ENCODE data around the gene CALML4. TPM values are rescaled to one million over a fixed set of nuclear protein-coding genes. Genes with fewer than 3 reads are reported as not detected.
A peak's percentile ranks its signal among the peaks of the same experiment; 100 is the strongest.

CALML4 gene
- total RNA-seq, 4 donors from 2014 or later, result 0.88 to 13.8 (median 8.3) TPM

- no peaks in the 10 kb centered on the region for H3K36me3 ChIP-seq
- H3K27me3 ChIP-seq, result no peaks in the 10 kb centered on the region
- peaks cover 0 to 10% of the 10 kb centered on the region in 2 donors for H3K4me1 ChIP-seq
- no peak overlapping the region for H3K4me3 ChIP-seq
- intact Hi-C loops (cut with DNase I; ENCODE audit: low total_unique reads), result no loop called here
- no peaks in the 10 kb centered on the region for H3K9me3 ChIP-seq
- no peak overlapping the region for H3K27ac ChIP-seq
- no peak for TF ChIP-seq POLR2A (IDR thresholded peaks at IDR 0.05)
- TF ChIP-seq, protein P1, sequence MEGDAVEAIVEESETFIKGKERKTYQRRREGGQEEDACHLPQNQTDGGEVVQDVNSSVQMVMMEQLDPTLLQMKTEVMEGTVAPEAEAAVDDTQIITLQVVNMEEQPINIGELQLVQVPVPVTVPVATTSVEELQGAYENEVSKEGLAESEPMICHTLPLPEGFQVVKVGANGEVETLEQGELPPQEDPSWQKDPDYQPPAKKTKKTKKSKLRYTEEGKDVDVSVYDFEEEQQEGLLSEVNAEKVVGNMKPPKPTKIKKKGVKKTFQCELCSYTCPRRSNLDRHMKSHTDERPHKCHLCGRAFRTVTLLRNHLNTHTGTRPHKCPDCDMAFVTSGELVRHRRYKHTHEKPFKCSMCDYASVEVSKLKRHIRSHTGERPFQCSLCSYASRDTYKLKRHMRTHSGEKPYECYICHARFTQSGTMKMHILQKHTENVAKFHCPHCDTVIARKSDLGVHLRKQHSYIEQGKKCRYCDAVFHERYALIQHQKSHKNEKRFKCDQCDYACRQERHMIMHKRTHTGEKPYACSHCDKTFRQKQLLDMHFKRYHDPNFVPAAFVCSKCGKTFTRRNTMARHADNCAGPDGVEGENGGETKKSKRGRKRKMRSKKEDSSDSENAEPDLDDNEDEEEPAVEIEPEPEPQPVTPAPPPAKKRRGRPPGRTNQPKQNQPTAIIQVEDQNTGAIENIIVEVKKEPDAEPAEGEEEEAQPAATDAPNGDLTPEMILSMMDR (IDR thresholded peaks at IDR 0.05), result no peak
- no peak for DNase-seq
Measured at GRCh38 chr15:68206711-68207151, 1.6 kb upstream of the CALML4 start.

DNA sequence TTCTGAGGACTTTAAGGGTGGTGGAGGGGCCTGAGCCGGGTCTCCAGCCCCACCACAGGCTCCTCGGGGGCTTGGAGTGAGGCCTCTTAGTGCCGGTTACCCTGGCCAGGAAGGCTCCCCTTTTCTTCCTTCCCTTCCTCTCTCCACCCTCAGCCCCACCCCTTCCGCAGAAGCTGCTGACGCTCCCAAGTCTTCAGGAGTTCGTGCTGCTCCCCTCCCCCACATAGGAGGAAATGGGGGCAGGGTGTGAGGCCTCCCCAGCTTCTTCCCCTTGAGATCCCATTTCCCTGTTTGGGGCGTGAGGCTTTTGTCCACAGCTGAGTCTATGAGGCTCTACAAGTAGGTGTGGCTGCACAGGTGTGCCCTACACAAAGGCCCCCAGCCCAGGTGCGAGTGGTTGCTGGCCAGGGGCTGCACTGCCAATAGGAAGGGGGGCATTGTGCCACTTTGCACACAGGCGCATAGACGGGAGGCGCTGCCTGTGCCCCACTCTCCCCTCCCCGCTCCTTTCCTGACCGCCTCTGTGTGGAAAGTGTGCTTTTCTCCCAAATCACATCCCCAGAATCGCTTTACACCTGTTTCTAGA, 915 bp upstream of the CALML4 start:
- no peaks in the 10 kb centered on the region for H3K9me3 ChIP-seq
- no peak for DNase-seq
- TF ChIP-seq, protein P1 (IDR thresholded peaks at IDR 0.05), result no peak
- no peak for TF ChIP-seq POLR2A (IDR thresholded peaks at IDR 0.05)
- intact Hi-C loops (cut with DNase I; ENCODE audit: low total_unique reads), result no loop called here
- no peaks in the 10 kb centered on the region for H3K36me3 ChIP-seq
- H3K4me1 ChIP-seq, result peaks cover 0 to 10% of the 10 kb centered on the region in 2 donors
- peak overlapping the region in 1 of 2 donors; percentile 53 for H3K27ac ChIP-seq
- H3K4me3 ChIP-seq, result no peak overlapping the region
- H3K27me3 ChIP-seq, result no peaks in the 10 kb centered on the region

DNA sequence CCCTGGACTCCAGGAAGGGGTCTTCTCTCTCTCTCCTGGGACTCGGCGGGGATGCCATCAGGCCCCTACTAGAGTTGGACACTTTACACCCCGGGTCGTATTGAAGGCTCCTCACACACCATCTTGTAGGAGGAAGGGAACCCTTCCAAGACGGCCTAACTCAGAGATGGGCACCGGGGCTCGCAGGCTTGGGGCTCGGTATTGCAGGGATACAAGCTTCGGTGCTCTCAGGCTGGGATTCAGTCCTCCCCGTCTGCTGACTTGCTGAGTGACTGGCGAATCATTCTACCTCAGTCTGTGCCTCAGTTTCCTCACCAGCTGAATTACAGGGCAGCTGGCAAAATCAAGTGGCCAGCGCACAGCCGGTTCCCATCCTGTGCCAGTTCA, 419 bp upstream of the CALML4 start:
- H3K4me3 ChIP-seq, result no peak overlapping the region

GRCh38 chr15:68204361-68204760, 771 bp downstream of the CALML4 start:
- Histone ChIP-seq H3K4me3 (no peak overlapping the region), H3K36me3 (no peaks in the 10 kb centered on the region), H3K4me1 (peaks cover 0 to 10% of the 10 kb centered on the region in 2 donors), H3K9me3 (no peaks in the 10 kb centered on the region), H3K27ac (no peak overlapping the region), H3K27me3 (no peaks in the 10 kb centered on the region)
- DNase-seq, result no peak
- TF ChIP-seq, protein P1 (IDR thresholded peaks at IDR 0.05), result no peak
- TF ChIP-seq POLR2A (IDR thresholded peaks at IDR 0.05), result no peak
- intact Hi-C loops (cut with DNase I; ENCODE audit: low total_unique reads), result no loop called here

More for the DNA sequence above, 419 bp upstream of the CALML4 start:
- intact Hi-C loops (cut with DNase I; ENCODE audit: low total_unique reads), result no loop called here
- TF ChIP-seq POLR2A (IDR thresholded peaks at IDR 0.05), result no peak
- TF ChIP-seq, protein P1 (IDR thresholded peaks at IDR 0.05), result no peak
- DNase-seq, result no peak
- no peaks in the 10 kb centered on the region for H3K27me3 ChIP-seq
- peak overlapping the region in 1 of 2 donors; percentile 53 for H3K27ac ChIP-seq
- no peaks in the 10 kb centered on the region for H3K36me3 ChIP-seq
- H3K4me1 ChIP-seq, result peaks cover 0 to 10% of the 10 kb centered on the region in 2 donors
- no peaks in the 10 kb centered on the region for H3K9me3 ChIP-seq

DNA sequence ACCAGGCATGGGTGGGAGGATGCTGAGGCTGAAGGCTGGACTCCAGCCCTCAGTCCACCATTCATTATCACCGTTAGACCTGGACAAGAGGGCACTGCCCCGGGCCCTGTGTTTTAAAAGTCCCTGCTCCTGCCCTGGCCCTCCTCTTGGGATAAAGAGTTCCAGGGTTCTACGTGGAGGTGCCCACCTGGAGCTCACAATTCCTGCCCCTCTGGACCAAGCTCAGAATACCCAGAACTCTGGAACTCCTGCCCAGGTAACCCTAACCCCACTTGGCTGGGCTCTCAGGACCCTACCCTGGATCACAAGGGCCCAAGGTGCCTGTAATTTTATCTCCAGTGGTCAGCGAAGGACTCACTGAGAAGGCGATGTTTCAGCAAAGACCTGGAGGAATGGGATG, 1.2 kb downstream of the CALML4 start:
- peaks cover 0 to 10% of the 10 kb centered on the region in 2 donors for H3K4me1 ChIP-seq

More for the DNA sequence above, 1.2 kb downstream of the CALML4 start:
- H3K27ac ChIP-seq, result no peak overlapping the region
- no peak for TF ChIP-seq POLR2A (IDR thresholded peaks at IDR 0.05)
- TF ChIP-seq, protein P1 (IDR thresholded peaks at IDR 0.05), result no peak
- no peak for DNase-seq
- no peak overlapping the region for H3K4me3 ChIP-seq
- H3K27me3 ChIP-seq, result no peaks in the 10 kb centered on the region
- no peaks in the 10 kb centered on the region for H3K36me3 ChIP-seq
- intact Hi-C loops (cut with DNase I; ENCODE audit: low total_unique reads), result no loop called here
- no peaks in the 10 kb centered on the region for H3K9me3 ChIP-seq
